ENCODE results near the gene MBTPS1. TPM values are rescaled to one million over a fixed set of nuclear protein-coding genes. Genes with fewer than 3 reads are reported as not detected.

Gene MBTPS1
- total RNA-seq, 1 donor from 2014 or later = 70.9 TPM

GRCh38 chr16:84144859-84145639, 28.3 kb upstream of the MBTPS1 start, which contains the start of the genes DNAAF1 and HSDL1:
Gene DNAAF1, plus strand, starts transcription at chr16:84145308. Its CDS starts 133 bp downstream, at chr16:84145441.
Gene HSDL1, minus strand, starts transcription at chr16:84145177. Its CDS starts 13,856 bp downstream, at chr16:84131321.
- TF ChIP-seq CTCF (IDR thresholded peaks at IDR 0.05; ENCODE audit: insufficient read depth, low read length, poor library complexity, severe bottlenecking) = peak; percentile 13
- no peaks in the 10 kb centered on the region for H3K36me3 ChIP-seq (ENCODE audit: control insufficient read depth, insufficient read depth, low read length)
- H3K4me3 ChIP-seq (ENCODE audit: low read depth, low read length) = peak within 1 kb of the TSS; percentile 90
- peaks cover 10% of the 10 kb centered on the region for H3K27me3 ChIP-seq (ENCODE audit: control insufficient read depth, insufficient read depth, low read length)
- peak; percentile 28 for DNase-seq (ENCODE audit: low read depth)

GRCh38 chr16:84144209-84144858, 27.6 kb upstream of the MBTPS1 start:
- TF ChIP-seq CTCF (IDR thresholded peaks at IDR 0.05; ENCODE audit: insufficient read depth, low read length, poor library complexity, severe bottlenecking) = peak; percentile 42
- DNase-seq (ENCODE audit: low read depth) = no peak
- H3K4me3 ChIP-seq (ENCODE audit: low read depth, low read length) = peak overlapping the region; percentile 90
- no peaks in the 10 kb centered on the region for H3K36me3 ChIP-seq (ENCODE audit: control insufficient read depth, insufficient read depth, low read length)
- peaks cover 10% of the 10 kb centered on the region for H3K27me3 ChIP-seq (ENCODE audit: control insufficient read depth, insufficient read depth, low read length)

GRCh38 chr16:84143784-84144199, 27.1 kb upstream of the MBTPS1 start:
- peak overlapping the region; percentile 90 for H3K4me3 ChIP-seq (ENCODE audit: low read depth, low read length)
- DNase-seq (ENCODE audit: low read depth) = no peak
- no peaks in the 10 kb centered on the region for H3K36me3 ChIP-seq (ENCODE audit: control insufficient read depth, insufficient read depth, low read length)
- TF ChIP-seq CTCF (IDR thresholded peaks at IDR 0.05; ENCODE audit: insufficient read depth, low read length, poor library complexity, severe bottlenecking) = no peak
- peaks cover 10% of the 10 kb centered on the region for H3K27me3 ChIP-seq (ENCODE audit: control insufficient read depth, insufficient read depth, low read length)

- DNase-seq (ENCODE audit: low read depth) = no peak
- Histone ChIP-seq H3K4me3 (ENCODE audit: low read depth, low read length) (no peak overlapping the region), H3K36me3 (ENCODE audit: control insufficient read depth, insufficient read depth, low read length) (no peaks in the 10 kb centered on the region), H3K27me3 (ENCODE audit: control insufficient read depth, insufficient read depth, low read length) (peaks cover 10% of the 10 kb centered on the region)
- TF ChIP-seq CTCF (IDR thresholded peaks at IDR 0.05; ENCODE audit: insufficient read depth, low read length, poor library complexity, severe bottlenecking) = no peak
Observed at GRCh38 chr16:84143081-84143480, 26.3 kb upstream of the MBTPS1 start.

- DNase-seq (ENCODE audit: low read depth) = no peak
- TF ChIP-seq CTCF (IDR thresholded peaks at IDR 0.05; ENCODE audit: insufficient read depth, low read length, poor library complexity, severe bottlenecking) = no peak
- no peak overlapping the region for H3K4me3 ChIP-seq (ENCODE audit: low read depth, low read length)
- no peaks in the 10 kb centered on the region for H3K36me3 ChIP-seq (ENCODE audit: control insufficient read depth, insufficient read depth, low read length)
- peaks cover 2% of the 10 kb centered on the region for H3K27me3 ChIP-seq (ENCODE audit: control insufficient read depth, insufficient read depth, low read length)
Observed at GRCh38 chr16:84141143-84141670, 24.5 kb upstream of the MBTPS1 start.

Data from kidney epithelial cell (primary cell).